ENCODE measurements around the gene FOXP1. TPM values are rescaled to one million over a fixed set of nuclear protein-coding genes. Genes with fewer than 3 reads are reported as not detected.

The FOXP1 gene
- total RNA-seq, 2 donors from 2014 or later: 41.7 to 94.3 TPM

- no peaks in the 10 kb centered on the region for H3K36me3 ChIP-seq (ENCODE audit: control insufficient read depth, insufficient read depth, low read length)
- no peak overlapping the region for H3K4me3 ChIP-seq (ENCODE audit: low read length)
- Mint-ChIP-seq H3K4me1 (peaks cover 16% of the 10 kb centered on the region), H3K27ac (no peak overlapping the region), H3K36me3 (ENCODE audit: low read depth) (peaks cover 2% of the 10 kb centered on the region), H3K9me3 (no peaks in the 10 kb centered on the region), H3K27me3 (ENCODE audit: insufficient read depth) (no peaks in the 10 kb centered on the region), H3K4me3 (no peak overlapping the region)
- H3K9me3 ChIP-seq (ENCODE audit: control insufficient read depth, low read length): no peaks in the 10 kb centered on the region
- H3K4me1 ChIP-seq (ENCODE audit: control insufficient read depth, insufficient read depth, low read length): no peaks in the 10 kb centered on the region
- no peak for TF ChIP-seq CTCF (conservative IDR thresholded peaks at IDR 0.05)
- no peaks in the 10 kb centered on the region for H3K27me3 ChIP-seq (ENCODE audit: control insufficient read depth, insufficient read depth, low read length, poor library complexity, severe bottlenecking)
- no peak overlapping the region for H3K27ac ChIP-seq (ENCODE audit: low read depth, low read length)
- H3K9ac ChIP-seq (ENCODE audit: extremely low read depth, low read length, poor library complexity, severe bottlenecking): no peak overlapping the region
- WGBS, 2 experiments (ENCODE audit: insufficient coverage in 1 of 2, insufficient read length in 1 of 2): 92 to 96% methylated on average over 5 to 6 of the region's 6 CpGs
- DNase-seq: no peak
Observed at GRCh38 chr3:71371282-71371681, 212.2 kb downstream of the FOXP1 start.

GRCh38 chr3:71370467-71370866 lies 213.1 kb downstream of the FOXP1 start:
- H3K4me3 Mint-ChIP-seq: no peak overlapping the region
- 94% methylated on average over 5 of the region's 5 CpGs; no CpG with 5 or more reads in 1 of the 2 experiments for WGBS, 2 experiments (ENCODE audit: insufficient coverage in 1 of 2, insufficient read length in 1 of 2)
- no peaks in the 10 kb centered on the region for H3K27me3 ChIP-seq (ENCODE audit: control insufficient read depth, insufficient read depth, low read length, poor library complexity, severe bottlenecking)
- H3K9me3 Mint-ChIP-seq: no peaks in the 10 kb centered on the region
- no peak overlapping the region for H3K9ac ChIP-seq (ENCODE audit: extremely low read depth, low read length, poor library complexity, severe bottlenecking)
- H3K27ac Mint-ChIP-seq: no peak overlapping the region
- H3K4me1 Mint-ChIP-seq: peaks cover 16% of the 10 kb centered on the region
- no peak overlapping the region for H3K27ac ChIP-seq (ENCODE audit: low read depth, low read length)
- H3K36me3 ChIP-seq (ENCODE audit: control insufficient read depth, insufficient read depth, low read length): no peaks in the 10 kb centered on the region
- TF ChIP-seq CTCF (conservative IDR thresholded peaks at IDR 0.05): no peak
- H3K4me3 ChIP-seq (ENCODE audit: low read length): no peak overlapping the region
- H3K4me1 ChIP-seq (ENCODE audit: control insufficient read depth, insufficient read depth, low read length): no peaks in the 10 kb centered on the region
- no peak for DNase-seq
- no peaks in the 10 kb centered on the region for H3K9me3 ChIP-seq (ENCODE audit: control insufficient read depth, low read length)
- peaks cover 2% of the 10 kb centered on the region for H3K36me3 Mint-ChIP-seq (ENCODE audit: low read depth)
- H3K27me3 Mint-ChIP-seq (ENCODE audit: insufficient read depth): no peaks in the 10 kb centered on the region

GRCh38 chr3:71369701-71370391 lies 213.7 kb downstream of the FOXP1 start:
- no peak overlapping the region for H3K4me3 Mint-ChIP-seq

More at GRCh38 chr3:71369701-71370391, 213.7 kb downstream of the FOXP1 start:
- Histone ChIP-seq H3K9ac (ENCODE audit: extremely low read depth, low read length, poor library complexity, severe bottlenecking) (no peak overlapping the region), H3K27ac (ENCODE audit: low read depth, low read length) (no peak overlapping the region), H3K4me3 (ENCODE audit: low read length) (no peak overlapping the region), H3K4me1 (ENCODE audit: control insufficient read depth, insufficient read depth, low read length) (no peaks in the 10 kb centered on the region), H3K27me3 (ENCODE audit: control insufficient read depth, insufficient read depth, low read length, poor library complexity, severe bottlenecking) (no peaks in the 10 kb centered on the region), H3K36me3 (ENCODE audit: control insufficient read depth, insufficient read depth, low read length) (no peaks in the 10 kb centered on the region), H3K9me3 (ENCODE audit: control insufficient read depth, low read length) (no peaks in the 10 kb centered on the region)
- no peak overlapping the region for H3K27ac Mint-ChIP-seq
- peaks cover 2% of the 10 kb centered on the region for H3K36me3 Mint-ChIP-seq (ENCODE audit: low read depth)
- no peak for DNase-seq
- WGBS, 2 experiments (ENCODE audit: insufficient coverage in 1 of 2, insufficient read length in 1 of 2): 81 to 95% methylated on average over 5 to 6 of the region's 6 CpGs
- TF ChIP-seq CTCF (conservative IDR thresholded peaks at IDR 0.05): no peak
- H3K9me3 Mint-ChIP-seq: no peaks in the 10 kb centered on the region
- no peaks in the 10 kb centered on the region for H3K27me3 Mint-ChIP-seq (ENCODE audit: insufficient read depth)
- peaks cover 16% of the 10 kb centered on the region for H3K4me1 Mint-ChIP-seq
